ENCODE data around the gene C6orf15. TPM values are rescaled to one million over a fixed set of nuclear protein-coding genes. Genes with fewer than 3 reads are reported as not detected.

The C6orf15 gene
- total RNA-seq, 3 donors from 2014 or later, result not detected

DNA sequence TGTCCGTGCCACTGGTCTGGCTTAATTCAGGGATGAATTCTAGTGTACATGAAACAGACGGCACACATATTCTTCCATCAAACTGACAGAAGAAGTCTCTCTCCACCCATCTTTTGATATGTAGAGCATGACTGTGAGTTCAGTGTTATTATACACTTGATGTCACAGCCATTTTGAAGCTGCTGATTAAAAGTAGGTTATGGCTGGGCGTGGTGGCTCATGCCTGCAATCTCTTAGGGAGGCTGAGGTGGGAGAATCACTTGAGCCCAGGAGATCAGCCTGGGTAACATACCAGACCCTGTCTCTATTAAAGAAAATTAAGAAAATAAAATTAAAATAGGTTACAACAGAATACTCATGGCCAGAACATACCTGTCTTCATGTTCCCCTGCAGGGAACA, 20.7 kb downstream of the C6orf15 start:
- DNase-seq, result peak in 1 of 3 donors; percentile 59
- TF ChIP-seq, protein P1, sequence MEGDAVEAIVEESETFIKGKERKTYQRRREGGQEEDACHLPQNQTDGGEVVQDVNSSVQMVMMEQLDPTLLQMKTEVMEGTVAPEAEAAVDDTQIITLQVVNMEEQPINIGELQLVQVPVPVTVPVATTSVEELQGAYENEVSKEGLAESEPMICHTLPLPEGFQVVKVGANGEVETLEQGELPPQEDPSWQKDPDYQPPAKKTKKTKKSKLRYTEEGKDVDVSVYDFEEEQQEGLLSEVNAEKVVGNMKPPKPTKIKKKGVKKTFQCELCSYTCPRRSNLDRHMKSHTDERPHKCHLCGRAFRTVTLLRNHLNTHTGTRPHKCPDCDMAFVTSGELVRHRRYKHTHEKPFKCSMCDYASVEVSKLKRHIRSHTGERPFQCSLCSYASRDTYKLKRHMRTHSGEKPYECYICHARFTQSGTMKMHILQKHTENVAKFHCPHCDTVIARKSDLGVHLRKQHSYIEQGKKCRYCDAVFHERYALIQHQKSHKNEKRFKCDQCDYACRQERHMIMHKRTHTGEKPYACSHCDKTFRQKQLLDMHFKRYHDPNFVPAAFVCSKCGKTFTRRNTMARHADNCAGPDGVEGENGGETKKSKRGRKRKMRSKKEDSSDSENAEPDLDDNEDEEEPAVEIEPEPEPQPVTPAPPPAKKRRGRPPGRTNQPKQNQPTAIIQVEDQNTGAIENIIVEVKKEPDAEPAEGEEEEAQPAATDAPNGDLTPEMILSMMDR (IDR thresholded peaks at IDR 0.05), result no peak
- Histone ChIP-seq H3K4me3 (no peak overlapping the region), H3K36me3 (ENCODE audit: low read depth) (no peaks in the 10 kb centered on the region), H3K9me3 (no peaks in the 10 kb centered on the region), H3K4me1 (ENCODE audit: low read depth) (peaks cover 14% of the 10 kb centered on the region)
- ATAC-seq, result peak; percentile 64
- intact Hi-C loops (cut with DNase I, micrococcal nuclease), result no loop called here

GRCh38 chr6:31090973-31091364, 21.4 kb downstream of the C6orf15 start:
- TF ChIP-seq, protein P1 (IDR thresholded peaks at IDR 0.05), result no peak
- ATAC-seq, result peak; percentile 44
- intact Hi-C loops (cut with DNase I, micrococcal nuclease), result no loop called here
- peaks cover 14% of the 10 kb centered on the region for H3K4me1 ChIP-seq (ENCODE audit: low read depth)
- H3K4me3 ChIP-seq, result no peak overlapping the region
- no peaks in the 10 kb centered on the region for H3K36me3 ChIP-seq (ENCODE audit: low read depth)
- peak in 2 of 3 donors; percentile 56 to 67 for DNase-seq
- H3K9me3 ChIP-seq, result no peaks in the 10 kb centered on the region

DNA sequence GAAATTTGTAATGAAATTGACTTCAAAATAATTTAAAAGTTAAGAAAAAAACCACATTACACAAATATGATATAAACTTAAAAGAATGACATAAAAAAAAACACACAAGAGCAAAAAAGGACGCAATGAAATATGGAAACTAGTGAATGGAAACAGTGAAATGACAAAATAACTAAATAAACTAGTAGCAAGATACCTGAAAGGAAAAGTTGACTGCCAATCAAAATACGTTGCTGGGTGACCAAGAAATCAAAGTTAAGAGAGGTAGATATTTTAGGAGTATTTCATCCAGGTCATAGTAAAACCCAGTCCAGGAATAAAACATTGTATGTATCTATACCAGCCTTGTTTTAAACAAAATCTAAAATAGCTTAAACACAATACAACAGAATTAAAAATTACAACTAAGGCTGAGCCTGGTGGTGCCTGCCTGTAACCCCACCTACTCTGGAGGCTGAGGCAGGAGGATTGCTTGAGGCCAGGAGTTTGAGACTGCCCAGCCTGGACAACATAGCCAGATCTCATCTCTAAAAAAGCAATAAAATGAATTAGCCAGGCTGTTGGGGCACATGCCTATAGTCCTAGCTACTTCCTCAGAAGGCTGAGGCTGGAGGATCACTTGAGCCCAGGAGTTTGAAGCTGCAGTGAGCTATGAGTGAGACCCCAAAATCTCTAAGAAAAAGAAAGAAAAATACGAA, 22.0 kb downstream of the C6orf15 start:
- intact Hi-C loops (cut with DNase I, micrococcal nuclease), result no loop called here
- H3K4me1 ChIP-seq (ENCODE audit: low read depth), result peaks cover 14% of the 10 kb centered on the region
- no peak overlapping the region for H3K4me3 ChIP-seq
- H3K36me3 ChIP-seq (ENCODE audit: low read depth), result no peaks in the 10 kb centered on the region
- no peaks in the 10 kb centered on the region for H3K9me3 ChIP-seq
- DNase-seq (no peak), ATAC-seq (no peak)
- TF ChIP-seq, protein P1 (IDR thresholded peaks at IDR 0.05), result no peak

GRCh38 chr6:31087494-31088089, 24.8 kb downstream of the C6orf15 start:
- TF ChIP-seq, protein P1 (IDR thresholded peaks at IDR 0.05), result peak; percentile 70
- intact Hi-C loops (cut with DNase I, micrococcal nuclease), result loop anchor here in 1 of 2 donors (5.0 kb wide), 1 partner anchor 170 kb away; no protein-coding TSS in a partner anchor
- Histone ChIP-seq H3K36me3 (ENCODE audit: low read depth) (no peaks in the 10 kb centered on the region), H3K9me3 (no peaks in the 10 kb centered on the region), H3K4me3 (no peak overlapping the region), H3K4me1 (ENCODE audit: low read depth) (peaks cover 8% of the 10 kb centered on the region)
- ATAC-seq (peak; percentile 92), DNase-seq (peak; percentile 60 to 95 (median 87))

GRCh38 chr6:31086788-31087440, 25.5 kb downstream of the C6orf15 start:
- ATAC-seq, result no peak
- no peak overlapping the region for H3K4me3 ChIP-seq
- no peaks in the 10 kb centered on the region for H3K36me3 ChIP-seq (ENCODE audit: low read depth)
- TF ChIP-seq, protein P1 (IDR thresholded peaks at IDR 0.05), result no peak
- intact Hi-C loops (cut with DNase I, micrococcal nuclease), result loop anchor here in 1 of 2 donors (5.0 kb wide), 1 partner anchor 170 kb away; no protein-coding TSS in a partner anchor
- peaks cover 5% of the 10 kb centered on the region for H3K4me1 ChIP-seq (ENCODE audit: low read depth)
- DNase-seq, result no peak
- H3K9me3 ChIP-seq, result no peaks in the 10 kb centered on the region
